MCF 10A (cell line): ENCODE measurements around the gene DENND2A. TPM values are rescaled to one million over a fixed set of nuclear protein-coding genes. Genes with fewer than 3 reads are reported as not detected.

Experiments used
- BruUV-seq: library from RNA; stranded (reverse); fragments of 400-500 nt; replicated peaks from 2 replicates; lab custom pipeline; 2021; lab: Mats Ljungman, UMichigan
- CTCF ChIA-PET: fragments of 300-600 bp; sonication (Branson Sonifier 250); formaldehyde crosslinking; extraction: SDS; loops from one replicate; lab custom pipeline; 2021; ENCODE audit warnings: antibody characterized with exemption, inconsistent platforms; lab: Yijun Ruan, JAX
- POLR2A ChIA-PET: fragments of 300-600, 350-650 bp; sonication (Branson Sonifier 250); formaldehyde crosslinking; extraction: SDS; loops from one replicate; lab custom pipeline; 2020; ENCODE audit warnings: antibody characterized with exemption, inconsistent platforms; lab: Yijun Ruan, JAX
- DNase-seq: peaks from one replicate; pipeline ENCODE4 v3.0.0-alpha.2; 2018; ENCODE audit not compliant: unreplicated experiment
- H3K27ac Mint-ChIP-seq: one replicate; pipeline ENCODE4 v1.8.0; 2022; ENCODE audit warnings: mild to moderate bottlenecking, low read depth, mixed read lengths; ENCODE audit not compliant: unreplicated experiment
- H3K27me3 Mint-ChIP-seq: one replicate; pipeline ENCODE4 v1.8.0; 2022; ENCODE audit warnings: mixed read lengths; ENCODE audit not compliant: insufficient read depth, unreplicated experiment
- H3K36me3 Mint-ChIP-seq: one replicate; pipeline ENCODE4 v1.8.0; 2022; ENCODE audit warnings: mild to moderate bottlenecking, moderate library complexity, mixed read lengths; ENCODE audit not compliant: insufficient read depth, unreplicated experiment
- H3K4me1 Mint-ChIP-seq: one replicate; pipeline ENCODE4 v1.8.0; 2022; ENCODE audit warnings: mixed read lengths; ENCODE audit not compliant: insufficient read depth, unreplicated experiment
- H3K4me3 Mint-ChIP-seq: one replicate; pipeline ENCODE4 v1.8.0; 2022; ENCODE audit warnings: mild to moderate bottlenecking, moderate library complexity, mixed read lengths; ENCODE audit not compliant: unreplicated experiment
- H3K9me3 Mint-ChIP-seq: one replicate; pipeline ENCODE4 v1.8.0; 2022; ENCODE audit warnings: mixed read lengths; ENCODE audit not compliant: unreplicated experiment
- CTCF ChIP-seq: fragments of 200-600 bp; IDR thresholded peaks from one replicate; pipeline ENCODE4 v1.8.0; 2022; ENCODE audit warnings: antibody characterized with exemption, mild to moderate bottlenecking; ENCODE audit not compliant: unreplicated experiment
- intact Hi-C: fragments of 100-400 bp; cut with micrococcal nuclease; formaldehyde crosslinking; loops from 2 replicates; pipeline ENCODE4 v1.14.1; 2022
- total RNA-seq: library from RNA; stranded (reverse); gene quantifications from 2 replicates; pipeline ENCODE4 v1.2.3, GENCODE V29; 2022

The DENND2A gene
- total RNA-seq, 1 experiment from 2014 or later, result 0.26 TPM

GRCh38 chr7:140611641-140612040, 29.0 kb downstream of the DENND2A start:
- peaks cover 13% of the 10 kb centered on the region for H3K4me1 Mint-ChIP-seq
- no peak overlapping the region for H3K4me3 Mint-ChIP-seq
- no peaks in the 10 kb centered on the region for H3K27me3 Mint-ChIP-seq
- no peaks in the 10 kb centered on the region for H3K36me3 Mint-ChIP-seq
- no peaks in the 10 kb centered on the region for H3K9me3 Mint-ChIP-seq
- intact Hi-C loops, result no loop called here
- CTCF ChIA-PET, result interaction anchor here (0.6 kb wide), 1 partner anchor 142 kb away, joined by 4 read pairs; no protein-coding TSS in a partner anchor
- DNase-seq, result no peak
- H3K27ac Mint-ChIP-seq, result peak overlapping the region; percentile 50
- no peak for TF ChIP-seq CTCF
- BruUV-seq, result no TSS peak
- POLR2A ChIA-PET, result no interaction called here

- peaks cover 13% of the 10 kb centered on the region for H3K4me1 Mint-ChIP-seq
- TF ChIP-seq CTCF, result no peak
- no peak for DNase-seq
- no TSS peak for BruUV-seq
- no peak overlapping the region for H3K4me3 Mint-ChIP-seq
- ChIA-PET CTCF (interaction anchor here (0.9 kb wide), 1 partner anchor 8 kb away, joined by 3 read pairs; no protein-coding TSS in a partner anchor), POLR2A (interaction anchor here (0.6 kb wide), 2 partner anchors 39 to 1469 kb away, joined by 3 read pairs; no protein-coding TSS in a partner anchor)
- H3K36me3 Mint-ChIP-seq, result no peaks in the 10 kb centered on the region
- intact Hi-C loops, result no loop called here
- no peak overlapping the region for H3K27ac Mint-ChIP-seq
- no peaks in the 10 kb centered on the region for H3K27me3 Mint-ChIP-seq
- H3K9me3 Mint-ChIP-seq, result no peaks in the 10 kb centered on the region
Measured at GRCh38 chr7:140610204-140611165, 30.1 kb downstream of the DENND2A start.

- CTCF ChIA-PET, result interaction anchor here (0.5 to 0.9 kb wide), 3 partner anchors 9 to 38 kb away, joined by 3 read pairs; no protein-coding TSS in a partner anchor
- POLR2A ChIA-PET, result interaction anchor here (0.6 kb wide), 1 partner anchor 39 kb away, joined by 3 read pairs; no protein-coding TSS in a partner anchor
- Mint-ChIP-seq H3K4me1 (peaks cover 13% of the 10 kb centered on the region), H3K27me3 (no peaks in the 10 kb centered on the region), H3K4me3 (no peak overlapping the region), H3K36me3 (no peaks in the 10 kb centered on the region), H3K27ac (no peak overlapping the region), H3K9me3 (no peaks in the 10 kb centered on the region)
- intact Hi-C loops, result no loop called here
- no peak for TF ChIP-seq CTCF
- no peak for DNase-seq
- BruUV-seq, result no TSS peak
Measured at GRCh38 chr7:140609646-140610045, 31.0 kb downstream of the DENND2A start.

GRCh38 chr7:140607441-140607989, 33.1 kb downstream of the DENND2A start:
- CTCF ChIA-PET, result interaction anchor here (0.6 to 1.2 kb wide), 2 partner anchors 46 to 1316 kb away, joined by 3 to 4 read pairs; no protein-coding TSS in a partner anchor
- H3K4me3 Mint-ChIP-seq, result no peak overlapping the region
- intact Hi-C loops, result no loop called here

More at GRCh38 chr7:140607441-140607989, 33.1 kb downstream of the DENND2A start:
- DNase-seq, result no peak
- no TSS peak for BruUV-seq
- POLR2A ChIA-PET, result interaction anchor here (1.3 kb wide), 1 partner anchor 10 kb away, joined by 3 read pairs; no protein-coding TSS in a partner anchor
- TF ChIP-seq CTCF, result no peak
- H3K36me3 Mint-ChIP-seq, result no peaks in the 10 kb centered on the region
- no peaks in the 10 kb centered on the region for H3K27me3 Mint-ChIP-seq
- H3K9me3 Mint-ChIP-seq, result no peaks in the 10 kb centered on the region
- peaks cover 13% of the 10 kb centered on the region for H3K4me1 Mint-ChIP-seq
- no peak overlapping the region for H3K27ac Mint-ChIP-seq
